Hematopoietic multipotent progenitor cell treated with erythropoietin and hydrocortisone succinate and interleukin-3 and kit ligand, for 15 days (in vitro differentiated cells): Measurements from ENCODE around the gene RAB3GAP2.
"Not testable (repeated sequence)": the region's sequence is repeated elsewhere in the genome, so short reads cannot be mapped to it uniquely, and the experiment has no call there.

Source experiments
- DNase-seq: peaks from one replicate; pipeline ENCODE4 v3.0.0-alpha.2; 2015; ENCODE audit warnings: low spot score

The RAB3GAP2 gene

DNA sequence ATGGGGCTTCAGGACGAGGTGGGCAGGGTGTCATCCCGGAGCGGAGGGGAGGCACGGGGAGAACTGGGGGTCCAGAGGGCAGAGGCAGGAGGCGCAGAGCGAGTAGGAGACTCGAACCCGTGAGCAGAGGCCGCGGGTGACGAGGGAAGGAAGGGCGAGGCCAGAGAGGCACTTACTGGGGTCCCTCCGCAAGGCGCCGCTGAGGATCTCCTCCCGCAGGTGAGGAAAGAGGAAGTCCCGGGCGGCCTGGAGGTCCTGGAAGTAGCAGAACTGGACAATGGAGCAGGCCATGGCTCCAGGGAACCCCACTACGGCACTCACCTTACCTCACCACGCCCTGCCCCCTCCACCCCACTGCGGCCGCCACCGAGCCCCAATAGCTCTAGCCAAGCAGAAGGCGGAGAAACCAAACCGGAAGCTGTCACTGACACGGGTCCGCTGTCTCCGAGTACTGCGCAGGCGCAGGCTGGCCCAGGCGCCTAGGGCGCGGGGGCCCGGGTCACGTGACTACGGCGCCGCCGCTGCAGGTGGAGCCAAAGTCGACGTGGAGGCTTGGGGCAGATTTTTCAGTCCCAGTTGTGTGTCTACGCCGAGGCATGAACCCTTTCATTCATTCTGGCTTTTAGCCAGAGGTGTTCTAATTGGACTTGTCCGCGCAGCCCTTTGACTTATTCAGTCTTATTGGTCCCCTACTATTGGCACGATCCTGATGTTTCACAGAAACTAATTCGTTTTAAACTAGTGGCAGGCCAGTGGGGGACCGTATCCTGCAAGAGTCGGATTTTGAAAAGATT, at the start of gene RAB3GAP2:
Gene RAB3GAP2 (minus strand): TSS at position 407 of the 794 bp plus-strand sequence. CDS start 116 bp downstream, at position 291.
- peak; percentile 97 for DNase-seq

GRCh38 chr1:220321758-220322157, 49.5 kb upstream of the RAB3GAP2 start:
- DNase-seq, result no peak

DNA sequence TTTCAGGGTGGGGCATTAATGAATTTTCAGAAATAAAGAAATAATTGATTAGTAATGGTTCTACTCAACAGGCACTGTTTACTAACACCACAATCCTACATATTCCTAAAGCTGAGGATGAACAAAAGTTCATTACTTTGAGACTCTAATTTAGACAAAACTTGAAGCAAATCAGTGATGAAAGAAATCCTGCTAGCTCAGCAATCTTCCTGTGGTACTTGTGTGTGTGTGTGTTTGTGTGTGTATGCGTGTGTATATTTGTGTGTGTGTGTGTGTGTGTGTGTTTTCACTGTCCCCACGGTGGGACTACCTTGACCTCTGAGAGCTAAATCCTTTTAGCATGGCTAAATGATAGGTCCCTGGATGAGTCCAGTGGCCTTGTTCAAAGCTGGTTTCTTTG, 48.5 kb upstream of the RAB3GAP2 start:
- DNase-seq, result no peak

- no peak for DNase-seq
Measured at GRCh38 chr1:220318673-220319072, 46.4 kb upstream of the RAB3GAP2 start.

DNA sequence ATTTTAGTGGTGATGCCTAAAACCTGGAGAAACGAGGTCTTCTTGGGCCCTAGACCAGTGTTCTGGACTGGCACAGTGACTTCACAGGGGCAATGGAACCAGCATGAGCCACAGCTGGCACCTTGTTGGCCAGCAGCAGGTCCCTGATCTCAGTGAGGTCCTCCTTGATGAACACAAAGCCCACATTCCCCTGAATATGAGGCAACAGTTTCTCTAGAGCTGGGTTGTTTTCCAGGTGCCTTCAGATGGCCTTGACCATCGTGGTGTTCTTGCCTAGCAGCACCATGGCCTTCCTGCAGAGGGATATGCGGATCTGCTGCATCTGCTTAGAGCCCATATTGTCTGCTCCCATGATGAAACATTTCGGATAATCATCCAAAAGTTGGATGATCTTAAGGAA, 44.9 kb upstream of the RAB3GAP2 start:
- no peak for DNase-seq

- no peak for DNase-seq
Measured at GRCh38 chr1:220316305-220316704, 44.1 kb upstream of the RAB3GAP2 start.

- no peak for DNase-seq
Measured at GRCh38 chr1:220315070-220315839, 43.0 kb upstream of the RAB3GAP2 start.

GRCh38 chr1:220313576-220313975, 41.3 kb upstream of the RAB3GAP2 start:
- no peak for DNase-seq

DNA sequence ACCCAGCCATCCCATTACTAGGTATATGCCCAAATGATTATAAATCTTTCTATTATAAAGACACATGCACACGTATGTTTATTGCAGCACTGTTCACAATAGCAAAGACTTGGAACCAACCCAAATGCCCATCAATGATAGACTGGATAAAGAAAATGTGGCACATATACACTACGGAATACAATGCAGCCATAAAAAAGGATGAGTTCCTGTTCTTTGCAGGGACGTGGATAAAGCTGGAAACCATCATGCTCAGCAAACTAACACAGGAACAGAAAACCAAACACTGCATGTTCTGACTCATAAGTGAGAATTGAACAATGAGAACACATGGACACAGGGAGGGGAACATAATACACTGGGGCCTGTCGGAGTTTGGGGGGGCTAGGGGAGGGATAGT, 37.9 kb upstream of the RAB3GAP2 start:
- not testable (repeated sequence) for DNase-seq

- DNase-seq, result no peak
Measured at GRCh38 chr1:220307607-220308006, 35.4 kb upstream of the RAB3GAP2 start.

GRCh38 chr1:220306339-220306738, 34.1 kb upstream of the RAB3GAP2 start:
- DNase-seq, result no peak

DNA sequence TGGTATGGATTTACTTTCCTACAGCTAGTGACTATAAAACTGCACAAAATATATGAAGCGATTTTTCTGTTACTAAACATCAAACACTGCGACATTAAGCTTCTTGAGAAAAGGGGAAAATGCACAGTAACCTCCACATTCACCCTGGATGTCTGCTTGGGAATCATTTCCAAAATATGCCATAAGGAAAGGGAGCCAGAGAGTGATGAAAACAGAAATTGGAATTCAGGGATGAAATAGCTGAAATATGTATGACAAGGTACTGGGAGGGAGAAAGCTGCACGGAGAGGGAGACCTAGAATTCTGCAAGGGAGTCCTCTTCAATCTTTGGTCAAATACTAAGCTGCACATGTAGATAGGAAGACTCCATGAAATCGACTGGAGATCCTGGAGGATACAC, 31.6 kb upstream of the RAB3GAP2 start:
- no peak for DNase-seq

DNA sequence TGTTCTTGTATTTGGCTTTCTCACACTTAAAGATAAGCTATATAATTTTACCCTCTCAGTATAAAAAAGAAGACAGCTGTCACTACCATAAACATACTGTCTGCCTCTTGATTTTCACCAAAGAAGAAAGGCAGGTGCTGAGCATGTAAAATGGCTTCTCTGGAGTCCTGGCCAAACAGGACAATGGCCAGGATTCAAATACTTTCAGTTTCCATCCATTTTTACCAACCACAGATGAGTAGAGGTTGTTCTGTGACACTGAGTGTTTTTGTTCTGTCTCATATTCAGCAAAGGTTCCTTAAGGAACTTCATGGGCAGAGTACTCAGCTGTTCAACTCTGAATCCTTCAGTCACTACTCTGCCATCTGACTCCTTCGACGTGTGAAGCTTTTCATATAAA, 29.4 kb upstream of the RAB3GAP2 start:
- DNase-seq, result no peak

GRCh38 chr1:220300442-220301121, 28.3 kb upstream of the RAB3GAP2 start:
- DNase-seq, result no peak

DNA sequence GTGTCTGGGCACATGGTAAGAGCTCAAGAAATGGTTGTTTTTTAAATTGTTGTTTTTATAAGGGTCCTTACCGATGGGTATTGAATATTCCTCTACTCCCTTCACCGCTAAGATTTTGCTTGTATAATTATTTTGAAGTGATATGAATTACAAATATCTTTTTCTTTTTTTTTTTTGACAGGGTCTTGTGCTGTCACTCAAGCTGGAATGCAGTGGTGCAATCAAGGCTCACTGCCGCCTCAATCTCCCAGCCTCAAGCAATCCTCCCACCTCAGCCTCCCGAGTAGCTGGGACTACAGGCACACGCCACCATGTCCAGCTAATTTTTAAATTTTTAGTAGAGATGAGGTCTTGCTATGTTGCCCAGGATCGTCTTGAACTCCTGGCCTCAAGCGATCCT, 27.1 kb upstream of the RAB3GAP2 start:
- DNase-seq, result no peak

DNA sequence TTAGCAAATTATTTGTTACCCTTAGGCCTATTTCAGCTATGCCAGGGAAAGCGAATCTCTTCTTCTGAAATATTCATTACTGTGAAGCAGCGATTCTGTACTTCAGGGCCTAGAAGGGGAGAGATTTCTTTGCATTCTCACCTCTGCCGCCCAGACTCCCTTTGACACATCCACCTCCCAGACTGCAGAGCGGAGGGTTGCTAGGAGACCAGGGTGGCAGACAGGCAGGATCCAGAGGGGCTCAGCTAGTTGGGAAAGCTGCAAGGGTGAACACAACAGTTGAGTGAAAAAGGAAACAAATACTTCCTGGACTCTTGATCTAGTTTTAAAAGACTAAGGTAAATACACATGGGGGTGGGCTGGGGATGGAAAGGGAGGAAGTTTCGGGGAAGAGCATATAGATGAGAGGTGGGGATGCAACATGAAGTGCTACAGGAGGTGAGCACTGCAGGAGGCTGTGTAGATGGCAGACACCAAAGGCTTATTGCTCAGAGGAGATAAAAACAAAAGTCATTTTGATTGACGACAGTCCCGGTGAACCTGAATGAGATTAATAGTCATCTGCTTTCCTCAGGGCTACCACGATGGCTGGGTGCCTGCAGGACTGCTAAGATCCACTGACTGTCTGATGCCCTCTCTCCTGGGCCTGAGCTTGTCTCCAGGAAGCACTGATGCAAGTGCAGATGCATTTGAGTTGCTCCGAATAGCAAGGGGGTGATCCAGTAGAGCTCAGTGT, 26.4 kb upstream of the RAB3GAP2 start:
- no peak for DNase-seq

- DNase-seq, result no peak
Measured at GRCh38 chr1:220296981-220297380, 24.7 kb upstream of the RAB3GAP2 start.

DNA sequence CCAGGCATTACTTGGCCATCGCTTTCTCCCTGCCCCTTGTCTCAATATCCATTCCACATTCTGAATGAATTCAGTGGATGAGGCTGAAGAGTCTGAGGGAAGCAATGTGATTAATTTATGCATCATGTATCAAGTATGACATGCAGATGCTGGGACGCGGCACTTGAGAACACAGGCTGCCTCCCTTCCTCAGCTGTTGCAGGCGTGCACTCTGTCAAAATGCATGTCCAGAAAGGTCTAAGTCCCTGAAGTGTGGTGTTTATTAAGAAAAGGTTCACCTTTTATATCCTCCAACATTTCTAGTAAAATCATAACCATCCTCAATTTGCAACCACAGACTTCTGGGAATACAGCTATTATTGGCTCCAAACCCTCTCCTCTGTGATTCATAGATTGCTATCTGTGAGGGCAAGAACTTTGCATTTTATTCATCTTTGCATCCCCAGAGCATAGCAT, 22.6 kb upstream of the RAB3GAP2 start:
- DNase-seq, result no peak

DNA sequence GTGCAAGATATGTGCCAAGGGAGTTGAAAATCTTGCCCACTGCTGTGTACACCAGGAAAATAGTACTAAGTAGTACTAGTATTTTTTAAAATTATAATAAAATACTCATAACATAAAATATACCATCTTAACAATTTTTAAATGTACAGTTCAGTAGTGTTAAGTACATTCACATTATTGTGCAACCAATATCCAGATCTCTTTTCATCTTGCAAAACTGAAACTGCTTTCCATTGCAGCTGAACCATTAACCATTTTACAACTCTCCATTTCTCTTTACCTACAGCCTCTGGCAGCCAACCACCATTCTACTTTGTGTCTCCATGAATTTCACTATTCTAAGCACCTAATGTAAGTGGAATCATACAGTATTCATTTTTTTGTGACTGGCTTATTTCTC, 19.3 kb upstream of the RAB3GAP2 start:
- no peak for DNase-seq

DNA sequence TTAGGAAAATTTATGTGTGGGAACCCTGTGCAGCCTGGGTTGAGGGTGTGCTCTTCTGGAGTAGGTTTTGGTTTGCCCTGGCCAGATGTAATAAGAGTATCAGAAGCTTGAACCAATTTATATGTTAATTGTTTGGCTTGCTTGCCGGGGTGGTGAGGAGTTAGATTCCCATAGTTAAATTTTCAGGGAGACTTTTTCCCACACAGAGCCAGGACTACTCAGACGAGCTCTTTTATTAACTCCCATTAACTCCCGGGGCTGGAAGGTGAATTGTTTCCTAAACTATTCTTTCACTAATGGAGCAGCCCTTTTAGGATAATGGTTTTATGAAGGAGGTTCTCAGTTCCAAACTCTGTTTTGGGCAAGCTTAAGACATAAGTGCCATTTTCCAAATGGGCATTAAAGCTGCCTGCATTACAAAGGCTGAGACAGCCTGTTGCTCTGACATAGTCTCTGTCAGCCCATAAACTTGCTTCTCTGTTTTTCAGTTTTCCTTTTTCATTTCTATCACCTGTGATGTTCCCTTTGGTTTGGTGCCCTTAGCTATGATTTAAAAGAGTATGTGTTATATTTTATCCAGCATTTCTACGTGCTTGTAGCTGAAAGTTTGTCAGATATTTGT, 18.0 kb upstream of the RAB3GAP2 start:
- DNase-seq, result no peak

- no peak for DNase-seq
Measured at GRCh38 chr1:220287129-220287528, 14.9 kb upstream of the RAB3GAP2 start.

DNA sequence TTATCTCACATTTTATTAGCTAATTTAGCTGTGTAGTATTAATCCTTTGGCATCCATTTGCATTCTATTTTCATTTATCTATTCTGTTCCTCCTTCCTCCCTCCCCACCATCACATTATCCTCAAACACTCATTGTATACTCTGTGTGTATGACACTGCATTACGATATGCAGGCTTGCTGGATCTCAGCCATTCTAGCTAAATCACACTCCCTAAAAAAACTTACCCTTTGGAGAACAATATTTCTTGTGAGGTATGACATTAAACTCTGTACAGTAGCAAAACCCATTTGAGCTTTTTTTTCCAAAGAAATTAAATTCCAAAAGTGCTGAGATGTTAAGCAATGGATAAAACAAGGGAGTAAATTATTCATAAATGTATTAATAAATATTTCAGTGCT, 11.4 kb upstream of the RAB3GAP2 start:
- no peak for DNase-seq
